Peyer's patch (tissue), 4 donors: ENCODE measurements around the gene UST. TPM values are rescaled to one million over a fixed set of nuclear protein-coding genes. Genes with fewer than 3 reads are reported as not detected.

Experiments used
- DNase-seq, 3 donors: peaks; one replicate each; pipeline ENCODE4 v3.0.0-alpha.2; 2017 to 2019
- H3K27ac ChIP-seq, 4 donors: fragments of 200-600 bp; sonication (generic); one replicate each; pipeline ENCODE4 v1.5.1; 2016 to 2019
- H3K27me3 ChIP-seq, 2 donors: fragments of 200-600 bp; sonication (generic); one replicate each; pipeline ENCODE4 v1.5.1; 2019
- H3K36me3 ChIP-seq, 3 donors: fragments of 200-600 bp; sonication (generic); one replicate each; pipeline ENCODE4 v1.5.1; 2016 to 2019
- H3K4me1 ChIP-seq, 4 donors: fragments of 200-600 bp; sonication (generic); one replicate each; pipeline ENCODE4 v1.5.1; 2016 to 2019
- H3K4me3 ChIP-seq, 4 donors: fragments of 200-600 bp; sonication (generic); 1 replicate in 3 of 4; 2 replicates in 1 of 4; pipeline ENCODE4 v1.5.1; 2016 to 2019; ENCODE audit warnings: mild to moderate bottlenecking in 1 of 4
- H3K9me3 ChIP-seq, 4 donors: fragments of 200-600 bp; sonication (generic); one replicate each; pipeline ENCODE4 v1.5.1; 2016 to 2019; ENCODE audit warnings: mild to moderate bottlenecking in 1 of 4
- CTCF ChIP-seq, 6 experiments: fragments of 450-650 bp in 4 of 6; fragments of 200-600 bp in 2 of 6; sonication (generic) in 1 of 6; IDR thresholded peaks; one replicate each; pipeline ENCODE4 v1.5.1; 2017 to 2019; ENCODE audit warnings: antibody characterized with exemption in 6 of 6, mild to moderate bottlenecking in 3 of 6, moderate library complexity in 1 of 6
- POLR2A ChIP-seq, 2 donors: fragments of 450-650 bp; IDR thresholded peaks; one replicate each; pipeline ENCODE4 v1.5.1; 2017; ENCODE audit warnings: antibody characterized with exemption in 2 of 2, mild to moderate bottlenecking in 2 of 2, moderate library complexity in 2 of 2
- total RNA-seq, 4 donors: library from RNA; depleted of rRNA; stranded (reverse); fragments of >200 nt; gene quantifications; one replicate each; pipeline ENCODE4 v1.1.0, GENCODE V29; 2016

The UST gene
- total RNA-seq, 4 donors from 2014 or later: 3.0 to 37.1 (median 4.6) TPM

GRCh38 chr6:148967011-148967520, 220.2 kb downstream of the UST start:
- Histone ChIP-seq H3K4me3 (no peak overlapping the region), H3K9me3 (no peaks in the 10 kb centered on the region), H3K4me1 (no peaks in the 10 kb centered on the region), H3K36me3 (no peaks in the 10 kb centered on the region), H3K27me3 (no peaks in the 10 kb centered on the region), H3K27ac (no peak overlapping the region)
- DNase-seq: no peak
- TF ChIP-seq POLR2A (IDR thresholded peaks at IDR 0.05) (no peak), CTCF (IDR thresholded peaks at IDR 0.05) (no peak)

DNA sequence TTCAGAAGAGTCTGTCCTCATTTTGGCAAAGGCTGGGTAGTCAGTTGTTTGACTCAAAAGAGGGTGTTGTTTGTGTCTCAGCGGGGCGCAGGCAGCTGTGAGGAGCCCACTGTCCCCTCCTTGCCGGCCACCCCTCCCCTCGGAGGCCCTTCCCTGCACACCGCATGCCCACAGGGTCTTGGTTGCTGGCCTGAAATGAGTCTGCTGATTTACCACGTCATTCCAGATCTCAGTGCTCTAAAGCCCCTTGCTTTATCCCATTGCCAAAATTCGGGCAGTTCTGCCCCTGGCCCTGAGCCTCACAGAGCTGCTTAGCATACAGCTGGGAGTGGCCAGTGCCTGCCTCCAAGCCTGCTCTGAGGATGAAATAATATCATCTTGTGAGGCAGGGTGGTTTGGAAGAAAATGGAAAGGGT, 220.7 kb downstream of the UST start:
- Histone ChIP-seq H3K27ac (no peak overlapping the region), H3K4me3 (no peak overlapping the region), H3K9me3 (no peaks in the 10 kb centered on the region), H3K27me3 (no peaks in the 10 kb centered on the region), H3K4me1 (no peaks in the 10 kb centered on the region), H3K36me3 (no peaks in the 10 kb centered on the region)
- no peak for DNase-seq
- TF ChIP-seq CTCF (IDR thresholded peaks at IDR 0.05) (no peak), POLR2A (IDR thresholded peaks at IDR 0.05) (no peak)

- H3K9me3 ChIP-seq: no peaks in the 10 kb centered on the region
- no peaks in the 10 kb centered on the region for H3K27me3 ChIP-seq
- no peak overlapping the region for H3K27ac ChIP-seq
- H3K4me1 ChIP-seq: no peaks in the 10 kb centered on the region
- H3K36me3 ChIP-seq: no peaks in the 10 kb centered on the region
- no peak for DNase-seq
- no peak for TF ChIP-seq CTCF (IDR thresholded peaks at IDR 0.05)
- no peak overlapping the region for H3K4me3 ChIP-seq
Observed at GRCh38 chr6:148968771-148969602, 222.2 kb downstream of the UST start.

- peak in 1 of 3 donors; percentile 49 for DNase-seq
- no peak for TF ChIP-seq POLR2A (IDR thresholded peaks at IDR 0.05)
- no peak for TF ChIP-seq CTCF (IDR thresholded peaks at IDR 0.05)
- Histone ChIP-seq H3K36me3 (no peaks in the 10 kb centered on the region), H3K27me3 (no peaks in the 10 kb centered on the region), H3K9me3 (no peaks in the 10 kb centered on the region), H3K4me3 (no peak overlapping the region), H3K4me1 (no peaks in the 10 kb centered on the region), H3K27ac (no peak overlapping the region)
Observed at GRCh38 chr6:148969603-148970061, 222.8 kb downstream of the UST start.

- Histone ChIP-seq H3K27me3 (no peaks in the 10 kb centered on the region), H3K36me3 (no peaks in the 10 kb centered on the region)
- TF ChIP-seq POLR2A (IDR thresholded peaks at IDR 0.05) (no peak), CTCF (IDR thresholded peaks at IDR 0.05) (no peak)
Observed at GRCh38 chr6:148971031-148971927, 224.4 kb downstream of the UST start.

More at GRCh38 chr6:148971031-148971927, 224.4 kb downstream of the UST start:
- DNase-seq: no peak
- Histone ChIP-seq H3K27ac (no peak overlapping the region), H3K4me3 (no peak overlapping the region), H3K4me1 (no peaks in the 10 kb centered on the region), H3K9me3 (no peaks in the 10 kb centered on the region)
